Stimulated activated CD8-positive, alpha-beta memory T cell treated with anti-CD3 and anti-CD28 coated beads, Interleukin-7, amount 100 ng/mL, for 24 hours (primary cell): Measurements from ENCODE around the gene FRMD4A.

Source experiments
- DNase-seq: peaks from one replicate; pipeline ENCODE4 v3.0.0-alpha.2; 2020; ENCODE audit warnings: low read depth

The FRMD4A gene

DNA sequence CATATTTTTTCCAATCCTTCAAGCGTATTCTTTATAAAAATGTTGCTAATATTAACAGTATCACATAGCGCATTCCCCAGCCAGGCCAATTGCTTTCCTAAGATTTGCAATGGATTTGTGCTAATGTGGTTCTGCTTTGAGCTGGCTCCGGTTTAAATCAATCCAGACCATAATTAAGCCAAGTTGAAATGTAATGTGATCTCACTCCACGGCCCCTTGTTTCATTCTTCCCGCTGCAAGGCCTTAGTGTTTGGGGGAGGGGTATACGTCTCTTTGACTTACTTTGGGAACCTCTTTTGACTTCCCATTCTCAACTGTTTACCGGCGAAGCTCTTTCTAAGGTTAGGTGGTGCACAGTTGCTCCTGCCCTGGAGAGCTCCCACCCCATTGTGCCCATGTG, 657.6 kb downstream of the FRMD4A start:
- no peak for DNase-seq

DNA sequence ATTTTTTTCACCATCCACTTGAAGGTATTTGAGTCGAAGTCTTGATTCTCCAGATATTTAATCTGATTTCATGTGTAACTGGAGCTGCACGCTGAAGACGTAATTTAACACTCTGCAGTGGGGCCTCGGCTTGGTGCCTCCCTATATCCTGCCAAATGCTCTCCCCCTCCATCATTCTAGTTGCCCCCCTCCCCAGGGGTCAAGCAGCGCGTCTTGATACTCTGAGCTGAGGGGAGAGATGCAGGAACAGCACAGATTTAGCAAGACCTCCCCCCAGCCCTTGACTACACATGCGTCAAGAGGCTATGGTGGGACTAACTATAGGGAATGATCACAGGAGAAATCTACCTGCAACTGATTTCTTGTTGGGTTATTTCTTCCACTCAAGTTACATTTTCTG, 658.2 kb downstream of the FRMD4A start:
- DNase-seq, result no peak

DNA sequence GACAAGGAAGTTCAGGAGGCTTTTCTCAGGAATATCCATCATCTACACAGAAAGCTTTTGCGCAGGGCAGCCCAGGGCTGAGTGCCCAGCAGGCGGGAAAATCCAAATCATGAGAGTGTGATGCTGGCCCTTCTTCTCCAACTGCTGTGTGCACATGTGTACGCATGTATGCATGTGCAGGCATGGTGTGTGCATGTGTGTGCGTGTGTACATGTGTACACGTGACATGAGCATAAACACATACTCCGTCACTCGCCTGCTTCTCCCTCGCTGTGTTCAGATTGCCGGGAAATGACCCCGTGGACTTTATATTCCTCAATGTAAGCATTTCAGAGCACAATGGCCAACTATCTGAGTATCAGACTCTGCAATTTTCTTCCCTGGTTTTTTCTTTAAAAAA, 658.8 kb downstream of the FRMD4A start:
- no peak for DNase-seq

DNA sequence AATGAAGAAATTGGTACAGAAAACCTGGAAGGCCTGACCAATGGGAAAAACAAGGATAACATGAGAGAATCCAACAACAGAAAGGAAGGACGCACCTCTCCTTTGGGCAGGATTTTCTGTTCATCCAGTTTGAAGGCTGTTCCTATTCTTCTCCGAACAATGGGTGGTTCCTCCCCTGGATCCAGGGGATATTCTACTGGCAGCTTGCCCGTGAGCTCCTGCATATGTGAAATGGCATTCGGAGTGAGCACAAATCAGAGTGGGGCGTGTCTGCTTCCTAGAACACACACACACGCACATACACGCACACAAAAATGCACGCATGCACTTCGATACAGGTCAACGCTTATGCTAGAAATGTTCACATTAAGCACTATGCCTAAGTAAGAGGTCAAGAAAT, 660.4 kb downstream of the FRMD4A start:
- no peak for DNase-seq

DNA sequence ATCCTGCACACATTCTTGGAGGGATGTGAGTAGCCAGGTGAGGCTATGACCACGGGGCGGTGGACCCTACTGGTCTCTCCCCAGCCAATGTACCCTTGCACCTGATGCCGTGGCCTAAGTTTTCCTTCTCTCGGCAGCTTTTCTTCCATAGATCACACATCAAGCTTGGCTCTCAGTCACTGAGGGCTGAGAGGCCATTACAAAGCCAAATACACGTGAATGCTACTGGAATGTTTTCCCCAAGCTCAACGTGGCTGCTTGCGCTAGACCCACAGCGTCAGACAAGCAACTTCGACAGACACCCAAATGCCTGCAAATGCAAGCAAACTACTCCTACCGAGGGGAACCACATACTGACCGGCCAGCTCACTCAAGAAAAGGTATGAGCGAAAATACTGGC, 660.8 kb downstream of the FRMD4A start:
- no peak for DNase-seq

DNA sequence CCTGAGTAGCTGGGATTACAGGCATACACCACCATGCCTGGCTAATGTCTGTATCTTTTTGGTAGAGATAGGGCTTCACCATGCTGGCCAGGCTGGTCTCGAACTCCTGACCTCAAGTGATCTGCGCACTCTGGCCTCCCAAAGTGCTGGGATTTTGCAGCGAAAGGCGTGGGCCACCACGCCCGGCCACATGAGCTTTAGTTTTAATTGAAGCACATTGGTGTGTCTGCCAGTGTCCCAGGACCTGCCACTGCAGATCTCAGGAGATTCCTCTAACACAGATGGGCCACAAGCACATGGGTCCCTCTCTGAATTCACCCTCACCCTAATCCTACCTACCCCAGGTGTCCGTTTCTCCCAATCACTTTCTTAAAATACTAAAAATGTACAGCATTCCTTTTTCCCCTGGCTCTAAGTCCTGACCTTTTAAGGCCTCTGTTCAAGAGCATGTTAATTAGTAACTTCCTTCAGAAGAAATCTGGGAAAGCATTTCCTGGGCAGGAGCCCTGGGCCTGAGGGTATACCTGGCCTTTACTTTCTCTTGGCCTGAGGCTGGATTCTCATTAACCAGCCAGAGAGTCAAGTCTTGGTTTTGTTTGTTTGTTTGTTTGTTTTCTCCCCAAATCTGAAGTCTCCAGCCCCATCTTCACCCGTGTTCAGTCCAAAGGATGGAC, 661.4 kb downstream of the FRMD4A start:
- no peak for DNase-seq

DNA sequence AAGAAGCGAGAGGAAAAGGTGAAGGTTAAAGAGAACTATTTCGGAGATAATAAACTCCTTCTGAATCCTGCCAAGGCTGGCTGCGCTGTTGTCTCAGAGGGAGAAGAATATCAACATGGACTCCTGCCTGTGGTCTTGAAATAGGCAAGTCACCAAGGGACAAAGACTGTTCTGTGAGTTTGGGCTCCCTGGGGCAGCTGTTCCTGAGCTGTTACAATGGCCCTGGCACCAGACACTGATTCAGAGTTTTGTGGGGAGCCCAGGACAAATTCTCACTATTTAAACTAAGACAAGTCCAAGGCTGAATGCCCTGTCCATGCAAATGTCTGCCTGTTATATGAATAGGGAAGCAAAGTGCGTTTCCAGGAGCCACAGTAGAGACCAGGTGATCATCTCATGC, 662.6 kb downstream of the FRMD4A start:
- no peak for DNase-seq

DNA sequence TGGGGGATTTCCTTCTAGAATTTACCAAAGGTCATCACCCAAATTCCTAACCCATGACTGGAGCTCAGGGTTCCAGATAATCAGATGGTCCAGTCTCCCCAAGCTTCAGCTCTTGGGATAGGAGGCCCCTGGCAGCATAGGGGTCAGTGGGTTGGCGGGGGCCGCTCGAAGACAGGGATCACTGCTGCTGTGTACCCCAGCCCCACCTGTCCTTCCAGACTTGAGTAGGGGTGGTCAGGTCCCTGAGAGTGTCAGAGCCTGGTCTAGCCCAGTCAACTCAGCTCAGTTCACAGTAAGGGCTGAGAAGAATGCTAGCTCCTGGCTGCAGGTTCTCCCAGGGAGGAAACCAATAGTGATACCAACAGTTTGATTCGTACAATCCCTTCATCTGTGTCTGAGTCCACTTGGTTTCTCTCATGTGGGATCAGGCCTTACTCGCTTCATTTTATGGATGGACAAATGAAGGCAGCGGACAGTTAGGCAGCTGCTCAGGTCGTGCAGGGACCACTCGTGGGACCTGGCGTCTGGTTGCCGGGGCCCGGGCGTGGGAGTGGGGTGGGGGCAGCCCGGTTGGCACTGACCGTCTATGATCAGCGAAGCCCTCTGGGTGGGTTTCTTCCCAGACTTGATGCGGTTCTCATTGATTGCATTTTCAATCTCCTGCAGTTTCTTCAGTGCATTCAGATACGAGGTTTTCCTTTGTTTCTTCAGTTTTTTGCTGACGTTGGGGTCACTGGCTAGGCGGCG, 665.0 kb downstream of the FRMD4A start:
- DNase-seq, result no peak

DNA sequence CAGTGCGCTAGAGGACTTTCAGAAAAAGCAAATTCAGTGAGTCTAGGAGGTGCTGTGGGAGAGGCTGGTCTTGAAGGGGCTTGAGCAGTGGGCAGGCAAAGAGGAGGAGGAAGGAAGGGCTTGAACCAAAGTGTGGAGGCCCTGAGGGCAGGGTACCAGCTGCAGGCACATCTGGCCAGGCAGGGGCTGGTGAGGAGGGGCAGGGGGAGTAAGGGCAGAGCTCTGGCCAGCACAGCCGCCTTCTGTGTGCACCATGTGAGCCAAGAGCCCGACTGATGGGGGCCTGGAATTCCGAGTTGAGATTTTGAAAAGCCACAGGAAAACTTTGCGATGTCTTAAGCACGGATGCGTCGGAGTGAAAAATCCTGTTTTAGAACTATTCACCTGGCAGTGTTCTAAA, 669.5 kb downstream of the FRMD4A start:
- DNase-seq, result no peak

DNA sequence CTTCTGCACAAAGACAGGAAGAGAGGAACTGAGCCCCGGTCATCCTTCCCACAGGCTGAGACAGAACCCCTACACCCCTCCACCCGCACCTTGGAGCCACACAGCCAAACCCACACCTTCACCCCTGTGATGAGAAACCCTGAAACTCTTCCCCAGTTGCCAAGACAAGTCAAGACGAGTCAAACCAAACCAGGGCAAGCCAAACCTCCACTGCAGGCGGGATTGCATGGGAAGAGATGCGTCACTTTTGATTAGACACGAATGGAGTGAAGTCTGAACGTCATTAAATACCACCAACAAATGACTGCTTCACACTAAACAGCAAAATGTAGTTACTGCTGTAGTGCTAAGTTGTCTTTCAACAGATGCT, 670.2 kb downstream of the FRMD4A start:
- no peak for DNase-seq

DNA sequence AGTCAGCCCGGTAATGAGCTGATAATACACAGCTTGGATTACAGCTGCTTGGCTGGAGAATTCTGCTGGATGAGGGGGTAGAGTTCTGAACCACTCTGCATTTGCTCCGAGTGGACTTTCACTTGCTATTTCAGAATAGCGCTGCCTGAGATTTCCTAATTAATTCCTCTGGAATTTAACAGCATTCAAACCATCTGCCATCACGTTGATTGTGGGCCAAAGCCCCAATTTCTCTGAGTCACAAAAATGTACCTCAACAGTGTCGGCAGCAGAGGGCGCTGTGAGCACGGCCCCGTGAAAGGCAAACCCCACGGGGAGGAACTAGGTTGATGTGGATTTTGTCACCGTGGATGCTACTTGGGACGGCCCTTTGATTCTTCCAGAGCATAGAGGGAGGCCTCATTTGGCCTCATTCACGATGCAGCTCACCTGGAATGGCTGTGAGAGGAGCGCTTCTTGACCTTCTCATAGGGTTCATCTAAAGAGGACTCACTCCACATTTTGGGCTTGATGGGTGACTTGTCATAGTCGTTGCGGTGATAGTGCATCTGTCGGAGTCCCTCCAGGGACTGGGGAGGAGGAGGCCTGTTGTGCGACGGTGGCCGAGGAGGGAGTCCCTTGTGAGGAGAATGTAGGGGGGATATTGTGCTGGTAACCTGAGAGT, 670.7 kb downstream of the FRMD4A start:
- peak; percentile 56 for DNase-seq

DNA sequence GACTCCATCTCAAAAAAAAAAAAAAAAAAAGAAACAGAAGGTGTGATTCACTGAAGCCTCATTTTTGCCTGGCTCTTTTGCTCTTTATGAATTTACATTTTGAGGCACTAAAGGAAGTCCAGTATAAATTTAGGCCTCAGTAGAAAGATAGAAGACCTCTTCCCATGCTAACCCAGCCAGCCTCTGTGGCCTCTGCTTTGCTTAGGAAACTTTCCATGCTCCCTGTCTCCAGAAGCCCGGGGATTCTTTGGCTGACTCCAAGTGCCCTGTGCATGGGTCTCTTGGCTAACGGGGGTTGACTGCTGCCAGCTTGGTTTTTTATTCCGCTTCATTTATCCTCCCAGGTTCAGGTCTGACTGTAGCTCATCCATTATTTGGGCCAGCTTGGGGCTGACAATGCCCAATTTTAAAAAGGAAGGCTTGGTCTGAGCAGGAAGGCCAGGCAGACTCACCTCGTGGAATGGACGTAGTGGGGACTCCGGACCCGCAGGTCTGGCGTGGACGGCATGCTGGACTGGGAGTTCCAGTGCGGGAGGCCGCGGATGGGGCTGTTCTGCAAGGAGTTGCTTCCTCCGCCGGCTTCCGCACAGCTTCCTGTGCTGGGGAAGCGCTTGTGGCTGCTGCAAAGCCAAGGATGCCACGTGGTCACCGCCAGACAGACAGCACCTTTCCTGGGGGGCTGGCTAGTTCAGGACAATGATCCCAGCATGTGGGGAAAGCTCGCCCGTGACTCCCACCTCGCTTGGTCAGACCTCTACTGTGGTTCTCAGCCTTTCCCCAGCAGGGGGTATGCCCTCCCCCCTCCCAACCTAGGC, 671.6 kb downstream of the FRMD4A start:
- DNase-seq, result no peak

DNA sequence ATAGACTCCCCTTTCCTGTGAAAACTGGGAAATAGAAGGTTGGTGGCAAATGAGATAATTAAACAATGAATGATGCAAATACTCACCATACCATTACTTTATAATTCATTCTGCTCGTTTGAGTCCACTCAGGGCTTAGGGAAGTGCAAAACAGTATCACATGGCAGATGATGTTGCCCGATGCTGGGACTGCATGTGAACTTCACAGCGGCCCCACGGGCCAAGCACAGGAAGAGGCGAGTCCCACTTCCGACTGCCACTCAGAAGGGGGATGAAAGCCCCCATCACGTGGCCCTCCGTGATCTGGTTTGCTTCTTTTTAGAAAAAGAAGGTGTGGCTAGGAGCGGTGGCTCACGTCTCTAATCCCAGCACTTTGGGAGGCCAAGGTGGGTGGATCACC, 672.5 kb downstream of the FRMD4A start:
- no peak for DNase-seq

DNA sequence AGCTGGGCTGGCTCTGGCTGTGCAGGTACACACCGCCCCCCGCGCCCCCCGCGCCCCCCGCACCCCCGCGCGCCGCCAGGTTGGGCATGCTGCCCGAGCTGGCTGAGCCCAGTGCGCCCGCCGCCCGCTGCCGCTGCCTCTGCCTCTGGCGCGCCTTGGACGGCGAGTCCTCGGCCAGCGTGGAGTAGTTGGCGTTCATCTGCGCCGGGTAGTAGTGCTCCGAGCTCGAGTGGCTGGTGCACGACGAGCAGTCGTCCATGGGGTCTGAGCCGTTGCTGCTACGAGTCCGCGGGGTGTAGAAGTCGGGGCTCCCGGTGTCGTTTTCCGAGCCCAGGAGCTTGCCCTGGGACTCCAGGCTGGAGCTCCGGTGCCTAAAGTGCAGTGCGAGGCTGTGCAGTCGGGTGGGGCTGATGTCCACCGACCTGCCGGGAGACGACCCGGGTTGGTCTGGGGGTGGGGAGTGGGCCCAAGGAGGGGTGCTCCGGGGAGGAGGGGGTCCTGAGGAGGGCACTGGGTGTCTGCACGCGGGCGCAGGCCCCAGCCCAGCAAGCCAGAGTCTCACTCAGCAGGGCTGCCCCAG, 673.5 kb downstream of the FRMD4A start:
- no peak for DNase-seq

DNA sequence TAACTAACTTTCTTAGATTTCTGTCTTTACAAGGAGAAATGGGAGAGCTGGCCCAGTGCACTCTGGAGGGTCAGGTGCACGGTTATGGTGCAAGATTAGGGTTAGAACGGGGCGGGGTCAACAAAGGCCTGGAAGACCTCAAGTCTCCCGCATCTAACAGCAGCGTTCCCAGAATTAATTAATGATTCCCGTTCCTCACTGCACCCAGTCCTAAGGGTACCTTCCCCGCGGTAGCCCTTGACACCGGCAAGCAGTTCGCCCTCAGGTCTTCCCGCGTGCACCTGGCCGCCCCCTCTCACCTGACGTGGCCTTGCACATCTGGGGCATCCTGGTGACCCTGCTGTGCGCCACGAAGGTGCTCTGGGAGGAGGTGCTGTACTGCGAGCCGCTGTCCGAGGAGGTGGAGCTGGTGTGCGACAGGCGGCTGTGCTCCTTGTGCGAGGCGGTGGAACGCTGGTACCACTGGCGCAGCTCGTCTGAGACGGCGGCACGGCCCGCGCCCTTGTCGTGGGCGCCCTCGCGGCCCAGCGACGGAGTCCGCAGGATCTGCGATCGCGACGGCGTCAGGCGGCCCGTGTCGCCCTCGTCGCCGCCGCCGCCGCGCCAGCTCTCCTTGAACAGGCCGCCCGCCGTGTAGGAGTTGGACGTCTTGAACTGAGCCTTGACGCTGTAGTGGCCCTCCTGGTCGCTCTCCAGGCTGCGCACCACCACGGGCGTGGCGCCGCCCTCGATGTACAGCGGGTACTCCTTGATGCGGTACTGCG, 674.2 kb downstream of the FRMD4A start:
- DNase-seq, result no peak

DNA sequence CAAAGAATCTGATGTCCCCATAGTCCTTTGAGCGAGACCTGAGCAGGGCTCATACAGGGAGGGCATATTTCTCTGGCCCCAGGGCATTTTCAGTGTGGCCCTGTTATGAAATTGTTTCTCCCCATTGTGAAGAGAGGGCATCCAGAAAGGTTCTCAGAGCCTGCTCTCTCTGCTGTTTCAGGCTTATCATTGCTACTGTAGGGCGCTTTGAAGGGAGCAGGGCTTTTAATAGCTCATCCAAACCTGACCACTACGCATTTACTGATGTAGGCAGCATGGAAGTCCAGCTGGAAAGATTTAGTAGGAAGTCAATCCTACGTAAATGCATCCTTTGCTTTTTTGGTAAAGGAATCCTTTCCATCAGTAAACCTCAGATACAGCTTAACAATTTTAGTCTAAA, 675.9 kb downstream of the FRMD4A start:
- no peak for DNase-seq

DNA sequence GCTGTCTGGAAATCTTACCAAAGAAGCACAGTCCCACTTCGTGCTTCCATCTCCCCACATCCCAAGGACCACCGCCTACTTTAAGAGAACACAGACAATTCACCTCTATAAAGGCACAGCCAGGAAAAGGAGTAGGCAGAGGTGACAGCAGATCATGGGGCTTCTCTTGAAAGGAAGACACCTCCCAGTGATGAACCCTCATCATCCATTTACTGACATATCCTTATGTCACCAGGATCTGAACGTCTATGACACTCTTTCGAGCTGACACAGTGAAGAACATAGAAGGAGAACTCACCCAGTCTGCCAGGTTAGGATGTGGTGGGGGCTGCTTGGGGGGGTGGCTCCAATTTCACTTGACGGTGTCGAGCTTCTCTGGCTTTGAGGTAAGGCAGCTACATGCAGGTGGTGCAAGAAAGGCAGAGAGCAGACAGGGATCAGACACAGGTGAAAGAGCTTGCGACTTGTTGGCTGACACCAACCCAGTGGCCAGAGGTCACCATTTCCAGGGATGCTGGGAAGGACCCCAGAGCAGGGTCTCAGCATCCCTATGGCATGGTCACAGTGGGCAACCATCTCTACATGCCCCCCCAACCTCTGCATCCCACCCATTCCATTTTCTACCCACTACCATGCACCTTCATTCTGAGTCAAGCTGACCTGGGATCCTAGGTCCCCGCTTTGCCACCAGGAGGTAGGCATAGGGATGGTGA, 676.5 kb downstream of the FRMD4A start:
- no peak for DNase-seq

DNA sequence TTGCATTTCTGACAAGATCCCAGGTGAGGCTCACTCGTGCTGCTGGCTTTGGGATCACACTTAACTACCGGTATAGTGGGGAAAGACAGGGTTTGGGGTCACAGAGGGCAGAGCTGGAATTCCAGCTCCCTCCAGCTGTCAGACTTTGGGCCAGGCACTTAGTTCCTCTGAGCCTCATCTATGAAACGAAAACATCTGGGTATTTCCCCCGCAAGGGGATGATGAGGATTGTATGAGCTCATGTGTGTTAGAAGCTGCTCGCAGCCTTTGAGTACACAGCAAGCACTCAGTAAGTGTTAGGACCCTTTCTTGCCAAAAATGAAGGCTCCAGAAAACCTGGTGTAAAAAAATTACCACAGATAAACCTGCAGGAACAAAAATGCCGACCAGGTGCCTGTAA, 677.9 kb downstream of the FRMD4A start:
- no peak for DNase-seq

DNA sequence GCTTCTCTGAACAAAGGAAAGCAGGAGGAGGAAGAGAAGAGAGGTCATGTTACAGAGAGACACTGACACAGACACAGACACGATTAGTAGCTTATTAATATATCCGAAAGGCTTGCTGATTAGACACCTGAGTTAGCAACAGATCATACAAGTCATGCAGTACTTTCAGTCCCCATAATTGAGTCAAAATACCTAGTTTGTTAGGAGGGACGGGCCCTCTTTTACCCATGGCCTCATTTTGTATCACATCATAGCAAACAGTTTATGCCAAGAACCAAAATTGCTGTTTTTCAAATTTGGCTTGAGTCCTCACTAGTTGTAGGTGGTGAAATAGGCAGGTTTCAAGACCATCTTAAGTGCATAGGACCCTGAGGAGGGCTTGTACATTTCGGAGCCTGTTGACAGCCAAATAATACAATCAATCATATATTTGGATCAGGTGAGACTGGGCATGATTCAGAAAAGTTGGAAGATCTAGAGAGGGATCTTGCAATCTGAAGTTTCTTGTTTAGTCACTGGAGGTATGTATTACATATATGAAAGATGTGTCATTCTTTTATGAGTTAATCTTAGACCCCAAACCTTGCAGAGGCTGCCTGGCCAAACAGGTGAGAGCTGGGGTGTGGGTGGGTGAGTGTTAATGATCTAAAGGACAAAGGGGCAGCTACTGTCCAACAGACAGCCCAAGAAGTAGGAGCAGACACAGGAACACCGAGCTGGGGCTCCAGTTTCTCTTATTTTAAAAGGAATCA, 678.6 kb downstream of the FRMD4A start:
- no peak for DNase-seq

DNA sequence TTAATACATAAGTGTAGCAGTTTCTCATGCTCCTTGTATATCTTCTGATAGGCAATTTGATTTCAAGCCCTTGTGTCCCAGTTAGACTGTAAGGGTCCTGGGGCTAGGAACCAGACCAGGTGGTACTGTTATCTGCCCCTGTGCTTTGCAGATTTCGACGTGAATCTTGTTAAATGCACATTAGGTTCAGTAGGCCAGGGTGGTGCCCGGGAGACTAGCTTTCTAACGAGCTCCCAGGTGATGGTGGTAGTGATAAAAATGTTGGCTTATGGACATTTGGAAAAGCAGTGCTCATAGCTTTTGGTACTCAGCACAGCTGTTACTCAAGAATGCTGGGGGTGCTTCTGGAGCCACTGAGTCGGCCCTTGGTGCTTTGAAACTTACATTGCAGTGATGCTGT, 679.8 kb downstream of the FRMD4A start:
- no peak for DNase-seq
